Measurements from ENCODE around the gene CNOT2.

Gene CNOT2

DNA sequence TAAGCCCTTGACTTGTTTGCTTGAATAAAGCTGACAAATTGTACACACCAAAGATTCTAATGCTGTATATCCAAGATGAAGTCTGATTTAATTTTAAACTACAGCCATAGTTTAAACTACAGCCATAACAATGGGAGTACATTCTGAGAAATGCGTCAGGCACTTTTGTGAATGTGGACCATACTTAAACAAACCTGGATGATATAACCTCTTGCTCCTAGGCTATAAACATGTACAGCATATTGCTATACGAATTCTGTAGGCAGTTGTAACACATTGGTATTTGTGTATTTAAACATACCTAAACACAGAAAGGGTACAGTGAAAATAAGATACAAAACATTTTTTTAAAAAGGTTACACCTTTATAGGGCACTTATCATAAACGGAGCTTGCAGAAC lies 63.4 kb downstream of the CNOT2 start:
- DNase-seq (ENCODE audit: low read depth), result no peak

DNA sequence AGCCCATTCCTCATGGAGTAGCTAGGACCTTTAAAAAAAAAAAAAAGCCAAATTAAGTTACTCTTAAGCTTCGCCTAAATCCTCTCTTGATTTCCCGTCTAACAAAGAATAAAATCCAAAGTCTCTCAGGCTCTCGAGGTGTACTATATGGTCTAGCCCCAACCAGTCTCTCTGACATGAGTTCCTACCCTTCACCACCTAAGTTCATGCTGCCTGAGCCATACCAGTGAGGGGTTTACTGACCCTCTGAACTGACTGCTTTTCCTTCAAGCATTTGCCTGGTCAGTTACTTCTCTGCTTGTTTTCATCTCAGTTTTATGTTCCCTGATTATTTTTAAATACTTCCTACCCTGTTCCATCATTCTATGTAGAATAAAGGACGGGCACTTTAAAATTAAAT lies 64.6 kb downstream of the CNOT2 start:
- no peak for DNase-seq (ENCODE audit: low read depth)

DNA sequence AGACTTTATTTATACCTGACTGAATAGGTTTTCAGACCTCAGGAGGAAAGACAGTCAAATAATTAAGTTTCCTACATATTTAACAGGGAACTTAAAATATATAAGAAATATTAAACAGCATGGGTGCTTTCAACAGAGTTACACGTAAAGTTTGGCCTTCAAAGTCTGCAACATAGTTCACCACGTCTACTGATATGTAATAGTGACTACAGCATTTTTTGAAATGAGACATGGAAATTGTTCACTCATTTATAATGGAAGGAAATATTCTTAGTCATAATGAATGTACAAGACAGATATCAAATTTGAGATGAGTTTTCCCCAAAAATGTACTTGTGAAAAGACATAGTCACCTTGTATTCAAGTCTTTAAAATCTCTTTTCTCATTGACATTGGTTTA lies 66.1 kb downstream of the CNOT2 start:
- DNase-seq (ENCODE audit: low read depth), result no peak

GRCh38 chr12:70314145-70314544 lies 70.9 kb downstream of the CNOT2 start:
- DNase-seq (ENCODE audit: low read depth), result no peak

- DNase-seq (ENCODE audit: low read depth), result no peak
Observed at GRCh38 chr12:70317781-70318180, 74.5 kb downstream of the CNOT2 start.

- no peak for DNase-seq (ENCODE audit: low read depth)
Observed at GRCh38 chr12:70319605-70320004, 76.4 kb downstream of the CNOT2 start.

- no peak for DNase-seq (ENCODE audit: low read depth)
Observed at GRCh38 chr12:70321191-70321590, 78.0 kb downstream of the CNOT2 start.

DNA sequence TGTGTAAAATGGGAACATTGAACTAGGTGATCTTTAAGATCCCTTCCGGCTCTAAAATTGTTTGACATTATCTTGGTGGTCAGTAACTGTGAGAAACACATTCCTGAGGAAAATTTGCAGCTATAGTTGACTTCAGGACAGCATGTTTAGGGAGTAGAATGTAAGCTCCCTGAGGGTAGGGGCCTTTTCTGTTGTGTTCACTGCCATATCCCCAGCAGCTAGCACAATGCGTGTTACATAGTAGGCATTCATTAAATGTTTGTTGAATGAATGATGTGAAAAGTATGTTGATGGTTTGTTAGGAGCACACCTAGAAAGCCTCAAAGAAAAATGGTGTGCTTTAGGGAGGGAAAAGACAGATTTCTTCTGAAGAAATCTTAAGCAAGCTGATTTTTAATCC lies 84.3 kb downstream of the CNOT2 start:
- DNase-seq (ENCODE audit: low read depth), result no peak

DNA sequence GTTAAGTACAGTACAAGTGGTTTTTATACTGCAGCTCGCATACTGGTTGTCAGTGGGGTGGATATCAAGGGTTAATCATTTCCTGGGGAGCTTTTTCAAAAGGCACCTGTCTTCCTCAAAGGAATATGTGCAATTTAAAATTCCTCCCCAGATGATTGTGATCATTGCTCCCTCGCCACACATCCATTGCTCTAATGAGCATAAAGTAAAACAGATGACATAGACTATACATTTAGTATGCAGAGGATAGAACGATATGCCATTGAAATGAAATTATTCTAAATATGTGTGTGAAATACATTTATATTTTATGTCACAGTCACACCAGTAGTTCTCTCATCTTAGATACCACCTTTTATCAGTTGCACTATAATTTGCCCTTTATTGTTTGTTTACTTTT lies 86.5 kb downstream of the CNOT2 start:
- DNase-seq (ENCODE audit: low read depth), result no peak

GRCh38 chr12:70330158-70330557 lies 86.9 kb downstream of the CNOT2 start:
- DNase-seq (ENCODE audit: low read depth), result no peak

GRCh38 chr12:70332236-70332635 lies 89.0 kb downstream of the CNOT2 start:
- DNase-seq (ENCODE audit: low read depth), result no peak

- DNase-seq (ENCODE audit: low read depth), result no peak
Observed at GRCh38 chr12:70334742-70335141, 91.5 kb downstream of the CNOT2 start.

DNA sequence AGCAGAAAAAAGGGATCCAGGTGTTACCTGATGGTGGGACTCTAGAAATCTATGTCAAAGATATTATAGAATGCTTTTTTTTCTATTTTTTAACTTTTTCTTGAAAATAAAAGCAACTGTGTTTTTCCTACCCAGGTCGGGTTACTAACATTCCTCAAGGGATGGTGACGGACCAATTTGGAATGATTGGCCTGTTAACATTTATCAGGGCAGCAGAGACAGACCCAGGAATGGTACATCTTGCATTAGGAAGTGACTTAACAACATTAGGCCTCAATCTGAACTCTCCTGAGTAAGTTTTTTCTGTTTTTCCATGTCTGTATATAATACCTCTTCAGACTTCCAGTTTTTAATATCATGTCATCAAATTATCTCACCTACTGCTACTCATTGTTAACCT lies 95.3 kb downstream of the CNOT2 start:
- peak; percentile 53 for DNase-seq (ENCODE audit: low read depth)

DNA sequence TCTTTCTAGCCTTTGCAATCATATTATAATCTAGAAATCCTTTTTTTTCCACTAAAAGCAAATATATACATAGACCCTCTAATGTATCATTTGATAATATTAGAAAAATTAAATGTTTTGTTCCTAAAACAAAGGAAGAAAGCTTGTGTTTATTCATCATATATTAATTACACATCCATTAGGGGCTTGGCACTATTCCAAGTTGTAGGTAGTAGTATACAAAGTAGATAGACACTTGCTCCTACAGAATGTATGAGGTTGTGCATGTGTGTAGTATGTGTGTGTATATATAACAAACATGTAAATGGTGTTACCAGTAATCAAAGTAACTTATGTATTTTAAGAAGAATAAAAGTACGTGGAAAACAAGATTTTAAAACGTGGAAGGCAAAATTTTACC lies 107.8 kb downstream of the CNOT2 start:
- DNase-seq (ENCODE audit: low read depth), result no peak

DNA sequence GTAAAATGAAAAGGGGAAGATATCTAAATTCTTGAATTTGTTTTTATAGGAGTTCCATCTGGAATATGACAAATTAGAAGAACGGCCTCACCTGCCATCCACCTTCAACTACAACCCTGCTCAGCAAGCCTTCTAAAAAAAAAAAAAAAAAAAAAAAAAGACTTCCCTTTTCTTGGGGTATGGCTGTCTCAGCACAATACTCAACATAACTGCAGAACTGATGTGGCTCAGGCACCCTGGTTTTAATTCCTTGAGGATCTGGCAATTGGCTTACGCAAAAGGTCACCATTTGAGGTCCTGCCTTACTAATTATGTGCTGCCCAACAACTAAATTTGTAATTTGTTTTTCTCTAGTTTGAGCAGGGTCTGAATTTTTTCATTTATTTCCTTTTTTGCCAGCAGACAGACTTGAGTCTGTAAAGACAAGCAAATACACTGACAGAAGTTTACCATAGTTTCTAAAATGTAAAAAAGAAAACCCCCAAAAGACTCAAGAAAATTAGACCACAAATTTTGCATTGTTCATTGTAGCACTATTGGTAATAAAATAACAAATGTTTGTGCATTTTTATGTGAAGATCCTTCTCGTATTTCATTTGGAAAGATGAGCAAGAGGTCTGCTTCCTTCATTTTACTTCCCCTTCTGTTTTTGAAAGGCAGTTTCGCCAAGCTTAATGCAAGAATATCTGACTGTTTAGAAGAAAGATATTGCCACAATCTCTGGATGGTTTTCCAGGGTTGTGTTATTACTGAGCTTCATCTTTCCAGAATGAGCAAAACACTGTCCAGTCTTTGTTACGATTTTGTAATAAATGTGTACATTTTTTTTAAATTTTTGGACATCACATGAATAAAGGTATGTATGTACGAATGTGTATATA lies 110.8 kb downstream of the CNOT2 start:
- DNase-seq (ENCODE audit: low read depth), result no peak

GRCh38 chr12:70354787-70355186 lies 111.6 kb downstream of the CNOT2 start:
- no peak for DNase-seq (ENCODE audit: low read depth)

- DNase-seq (ENCODE audit: low read depth), result no peak
Observed at GRCh38 chr12:70355972-70356371, 112.7 kb downstream of the CNOT2 start.

DNA sequence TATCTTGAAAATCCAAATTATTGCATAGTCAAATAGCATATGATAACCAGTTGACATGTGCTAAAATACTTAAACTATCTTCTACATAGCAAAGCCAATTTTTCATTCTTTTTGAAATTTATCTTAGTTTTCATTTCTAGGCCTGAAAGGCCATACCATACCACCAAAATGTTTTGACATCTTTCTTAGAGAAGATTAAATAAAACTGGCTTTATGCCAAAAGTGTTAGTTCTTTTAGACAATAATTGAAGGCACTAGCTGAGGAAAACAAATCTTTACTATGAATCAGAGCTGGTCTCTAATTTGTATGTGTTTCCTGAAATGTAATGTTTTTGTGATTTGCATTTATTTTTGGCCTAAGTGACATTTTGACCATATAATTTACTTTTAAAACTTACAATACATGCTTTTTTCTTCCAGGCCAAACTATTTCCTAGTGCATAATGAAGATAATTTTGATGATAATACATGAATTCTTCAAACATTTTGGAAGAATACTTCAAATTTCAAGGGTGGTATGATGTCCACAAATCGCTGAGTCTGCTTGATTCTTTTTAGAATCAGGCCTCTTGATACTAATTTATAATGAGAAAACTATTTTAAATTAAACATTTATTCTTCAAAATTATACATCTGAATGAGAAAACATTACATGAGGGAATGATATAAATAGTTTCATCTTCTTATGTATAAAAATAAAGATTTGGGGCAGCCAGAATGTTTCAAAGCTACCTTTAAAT lies 116.4 kb downstream of the CNOT2 start:
- DNase-seq (ENCODE audit: low read depth), result no peak

DNA sequence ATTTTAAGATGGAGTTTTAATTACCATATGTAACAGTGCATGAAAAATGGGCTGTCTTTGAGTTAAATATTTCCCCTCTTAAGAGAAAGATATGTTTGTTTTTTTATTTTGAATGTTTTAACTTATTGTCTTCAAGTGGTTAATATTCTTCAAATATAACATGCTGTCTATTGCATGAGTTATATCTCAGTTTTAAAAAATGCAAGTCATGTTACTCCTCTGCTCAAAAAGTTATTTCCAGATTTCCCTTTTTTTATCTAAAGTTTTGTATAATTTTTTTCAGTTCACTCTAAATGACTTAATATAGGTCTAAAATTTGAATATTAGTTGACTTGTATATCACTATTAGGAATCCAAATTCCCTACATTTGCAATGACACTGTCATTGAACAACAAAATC lies 117.0 kb downstream of the CNOT2 start:
- DNase-seq (ENCODE audit: low read depth), result no peak

DNA sequence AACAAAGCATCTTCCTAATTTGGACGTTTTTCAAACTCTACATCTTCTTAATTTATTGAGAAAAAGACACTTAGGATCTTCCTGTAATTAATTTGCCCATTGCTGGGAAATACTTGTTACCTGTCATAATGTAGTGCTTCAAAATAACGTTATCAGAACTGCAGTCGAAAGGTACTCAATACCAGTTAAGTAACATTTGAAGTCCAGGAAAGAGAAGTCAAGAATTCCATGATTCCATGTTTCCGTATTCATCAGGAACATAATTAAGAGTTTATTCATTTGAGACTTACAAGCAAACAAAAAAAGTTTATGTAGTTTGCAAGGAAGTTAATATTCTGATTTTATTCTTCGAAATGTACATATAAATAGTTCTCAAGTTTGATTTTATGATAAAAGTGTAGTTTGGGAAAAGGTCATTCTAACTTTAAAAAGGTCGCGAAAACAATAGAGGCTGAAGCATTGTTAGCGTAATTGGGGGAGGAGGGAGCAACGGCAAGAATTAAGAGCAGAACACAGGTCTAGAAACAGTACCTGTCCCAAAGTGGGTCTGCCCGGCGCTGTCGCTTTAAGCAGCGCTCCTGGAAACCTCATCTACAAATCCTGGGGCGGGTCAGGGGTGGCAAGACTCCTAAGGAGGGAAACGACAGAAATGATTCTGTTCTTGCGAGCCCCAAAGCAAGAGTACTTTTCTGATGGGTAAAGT lies 121.6 kb downstream of the CNOT2 start:
- DNase-seq (ENCODE audit: low read depth), result no peak

GRCh38 chr12:70365398-70365647 lies 122.1 kb downstream of the CNOT2 start:
- DNase-seq (ENCODE audit: low read depth), result no peak

- DNase-seq (ENCODE audit: low read depth), result peak; percentile 22
Observed at GRCh38 chr12:70365648-70366518, 122.7 kb downstream of the CNOT2 start, which contains the start of gene KCNMB4. Gene KCNMB4, plus strand, starts transcription at chr12:70366290. Its CDS starts 445 bp downstream, at chr12:70366735.

Measured in iris pigment epithelial cell (primary cell).